ENCODE data around the gene EPM2AIP1. TPM values are rescaled to one million over a fixed set of nuclear protein-coding genes. Genes with fewer than 3 reads are reported as not detected.

EPM2AIP1 gene
- total and polyA plus RNA-seq, 9 of the 15 experiments (the other 6 are each of a cell fraction or from before 2014, with no cell fraction given), result 6.7 to 44.8 (median 25.2) TPM

DNA sequence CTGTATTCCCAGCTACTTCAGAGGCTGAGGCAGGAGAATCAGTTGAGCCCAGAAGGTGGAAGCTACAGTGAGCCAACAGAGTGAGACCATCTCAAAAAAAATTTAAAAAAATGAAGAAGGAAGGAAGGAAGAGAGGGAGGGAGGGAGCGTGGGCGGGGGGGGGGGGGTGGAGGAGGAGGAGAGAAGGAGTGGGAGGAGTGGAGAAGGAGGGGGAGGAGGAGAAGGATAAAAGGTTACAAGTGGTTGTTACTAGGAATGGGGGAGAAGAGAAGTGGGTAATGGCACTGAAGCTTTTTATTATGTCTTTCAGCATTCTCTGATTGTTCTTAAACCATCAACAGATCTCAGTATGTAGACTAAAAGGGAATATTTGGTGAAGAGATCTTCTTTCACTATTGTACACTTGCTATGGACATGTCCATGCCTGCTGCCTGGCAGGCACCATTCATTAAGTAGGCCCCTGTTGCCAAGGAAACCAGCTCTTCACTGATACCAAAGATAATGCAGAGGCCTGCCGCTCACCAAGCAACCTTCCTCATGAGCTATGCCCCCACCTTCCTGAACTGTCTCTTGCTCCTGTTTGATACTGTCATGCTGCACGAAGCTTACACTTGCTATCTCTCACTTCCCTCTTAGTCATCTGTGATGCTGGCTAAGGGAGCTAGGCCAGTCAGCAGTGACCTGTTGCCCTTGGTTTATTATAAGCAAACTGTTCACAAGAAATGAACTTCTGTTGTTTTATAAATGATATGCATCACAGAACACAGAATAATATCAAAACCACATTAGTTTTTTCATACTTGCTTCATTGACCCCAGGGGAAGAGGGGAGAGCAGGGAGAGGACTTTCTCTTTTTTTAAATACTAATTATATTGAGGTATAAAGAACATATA is 23.1 kb downstream of the EPM2AIP1 start (continued):
- TF ChIP-seq, protein P1, sequence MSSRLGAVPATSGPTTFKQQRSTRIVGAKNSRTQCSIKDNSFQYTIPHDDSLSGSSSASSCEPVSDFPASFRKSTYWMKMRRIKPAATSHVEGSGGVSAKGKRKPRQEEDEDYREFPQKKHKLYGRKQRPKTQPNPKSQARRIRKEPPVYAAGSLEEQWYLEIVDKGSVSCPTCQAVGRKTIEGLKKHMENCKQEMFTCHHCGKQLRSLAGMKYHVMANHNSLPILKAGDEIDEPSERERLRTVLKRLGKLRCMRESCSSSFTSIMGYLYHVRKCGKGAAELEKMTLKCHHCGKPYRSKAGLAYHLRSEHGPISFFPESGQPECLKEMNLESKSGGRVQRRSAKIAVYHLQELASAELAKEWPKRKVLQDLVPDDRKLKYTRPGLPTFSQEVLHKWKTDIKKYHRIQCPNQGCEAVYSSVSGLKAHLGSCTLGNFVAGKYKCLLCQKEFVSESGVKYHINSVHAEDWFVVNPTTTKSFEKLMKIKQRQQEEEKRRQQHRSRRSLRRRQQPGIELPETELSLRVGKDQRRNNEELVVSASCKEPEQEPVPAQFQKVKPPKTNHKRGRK (tag; IDR thresholded peaks at IDR 0.05), result 0 out of 2 replicates have a peak, but pooled peaks have one; percentile 41
- TF ChIP-seq CBX3 (IDR thresholded peaks at IDR 0.05; ENCODE audit: borderline replicate concordance in 1 of 2, low read length in 2 of 2), result peak in 1 of 2 experiments; percentile 92; a peak in 1 of 3 replicates
- TF ChIP-seq TAL1 (IDR thresholded peaks at IDR 0.05), result peak; percentile 58; the same call in 1 of the 2 replicates
- TF ChIP-seq NFE2 (IDR thresholded peaks at IDR 0.05; ENCODE audit: low read depth), result peak; percentile 83
- no peak for TF ChIP-seq KAT2B (IDR thresholded peaks at IDR 0.05; ENCODE audit: low read depth, low read length)
- no peak for TF ChIP-seq ZNF23 (CRISPR knock-in tag; IDR thresholded peaks at IDR 0.05)
- TF ChIP-seq ZNF197 (CRISPR knock-in tag; IDR thresholded peaks at IDR 0.05; ENCODE audit: low read depth), result peak; percentile 77; the same call in 1 of the 2 replicates
- no peak for TF ChIP-seq ZFP91 (CRISPR knock-in tag; IDR thresholded peaks at IDR 0.05)
- TF ChIP-seq ZFP36 (IDR thresholded peaks at IDR 0.05; ENCODE audit: low read depth, low read length, partially characterized antibody), result peak; percentile 42
- peak; percentile 76 for TF ChIP-seq MAFK (IDR thresholded peaks at IDR 0.05; ENCODE audit: low read length)
- no peak for TF ChIP-seq CCAR2 (IDR thresholded peaks at IDR 0.05; ENCODE audit: low read depth, low read length)
- TF ChIP-seq NEUROD1 (IDR thresholded peaks at IDR 0.05; ENCODE audit: borderline replicate concordance, low read depth, low read length, partially characterized antibody), result peak; percentile 89
- no peak for TF ChIP-seq SIX5 (IDR thresholded peaks at IDR 0.05; ENCODE audit: borderline replicate concordance in 1 of 2, insufficient read depth in 1 of 2, low read depth in 1 of 2, low read length in 2 of 2)
- TF ChIP-seq CBFA2T3 (IDR thresholded peaks at IDR 0.05), result peak; percentile 87
- TF ChIP-seq KLF13 (tag; IDR thresholded peaks at IDR 0.05; ENCODE audit: borderline replicate concordance, low read depth), result 0 out of 2 replicates have a peak, but pooled peaks have one; percentile 33
- peak; percentile 58; the same call in 1 of the 2 replicates for TF ChIP-seq DMBX1 (CRISPR knock-in tag; IDR thresholded peaks at IDR 0.05; ENCODE audit: borderline replicate concordance)
- peak; percentile 53 for TF ChIP-seq PCBP2 (IDR thresholded peaks at IDR 0.05; ENCODE audit: low read depth, low read length, poor library complexity, severe bottlenecking)
- TF ChIP-seq SMARCA4 (IDR thresholded peaks at IDR 0.05), result peak; percentile 90
- peak; percentile 65; the same call in 1 of the 2 replicates for TF ChIP-seq ZNF263 (CRISPR knock-in tag; IDR thresholded peaks at IDR 0.05; ENCODE audit: borderline replicate concordance)
- no peak for TF ChIP-seq RBM39 (optimal IDR thresholded peaks at IDR 0.05; ENCODE audit: low read depth, low read length)
- no peak for TF ChIP-seq MIER1 (IDR thresholded peaks at IDR 0.05; ENCODE audit: low read depth)
- TF ChIP-seq SMARCC2 (IDR thresholded peaks at IDR 0.05; ENCODE audit: low read depth), result peak; percentile 86; the same call in 1 of the 2 replicates
- TF ChIP-seq BHLHE40 (IDR thresholded peaks at IDR 0.05; ENCODE audit: low read length), result peak; percentile 83
- TF ChIP-seq SRSF7 (optimal IDR thresholded peaks at IDR 0.05; ENCODE audit: low read depth, low read length), result no peak
- no peak for TF ChIP-seq TCF7L2 (IDR thresholded peaks at IDR 0.05; ENCODE audit: low read depth, low read length)
- no peak for TF ChIP-seq MCM3 (IDR thresholded peaks at IDR 0.05)
- peak; percentile 63 for TF ChIP-seq ZNF316 (IDR thresholded peaks at IDR 0.05)
